ENCODE results near the gene MBTPS1.
"Not testable (repeated sequence)": the region's sequence is repeated elsewhere in the genome, so short reads cannot be mapped to it uniquely, and the experiment has no call there.

MBTPS1 gene

GRCh38 chr16:84136331-84137125 is 19.8 kb upstream of the MBTPS1 start:
- no peak for DNase-seq

- DNase-seq, result no peak
Observed at GRCh38 chr16:84132527-84133285, 16.0 kb upstream of the MBTPS1 start.

GRCh38 chr16:84131117-84131516 is 14.4 kb upstream of the MBTPS1 start:
- no peak for DNase-seq

GRCh38 chr16:84124257-84125073 is 7.7 kb upstream of the MBTPS1 start:
- no peak for DNase-seq

- no peak for DNase-seq
Observed at GRCh38 chr16:84121007-84121406, 4.3 kb upstream of the MBTPS1 start.

- no peak for DNase-seq
Observed at GRCh38 chr16:84120023-84120422, 3.3 kb upstream of the MBTPS1 start.

- no peak for DNase-seq
Observed at GRCh38 chr16:84119368-84119767, 2.6 kb upstream of the MBTPS1 start.

GRCh38 chr16:84118315-84118714 is 1.6 kb upstream of the MBTPS1 start:
- not testable (repeated sequence) for DNase-seq

GRCh38 chr16:84117494-84117843 is 727 bp upstream of the MBTPS1 start:
- peak in 1 of 2 experiments; percentile 7 for DNase-seq

GRCh38 chr16:84115919-84116719 is 623 bp downstream of the MBTPS1 start:
- DNase-seq, result peak in 1 of 2 experiments; percentile 26

GRCh38 chr16:84111949-84112348 is 4.8 kb downstream of the MBTPS1 start:
- DNase-seq, result not testable (repeated sequence)

GRCh38 chr16:84111525-84111924 is 5.2 kb downstream of the MBTPS1 start:
- DNase-seq, result no peak

- no peak for DNase-seq
Observed at GRCh38 chr16:84110527-84110926, 6.2 kb downstream of the MBTPS1 start.

GRCh38 chr16:84109598-84110335 is 7.0 kb downstream of the MBTPS1 start:
- DNase-seq, result no peak

- no peak for DNase-seq
Observed at GRCh38 chr16:84107921-84108320, 8.8 kb downstream of the MBTPS1 start.

- DNase-seq, result no peak
Observed at GRCh38 chr16:84105948-84106740, 10.6 kb downstream of the MBTPS1 start.

- DNase-seq, result no peak
Observed at GRCh38 chr16:84105301-84105815, 11.4 kb downstream of the MBTPS1 start.

- no peak for DNase-seq
Observed at GRCh38 chr16:84104231-84104630, 12.5 kb downstream of the MBTPS1 start.

GRCh38 chr16:84103678-84104077 is 13.1 kb downstream of the MBTPS1 start:
- no peak for DNase-seq

GRCh38 chr16:84098939-84099338 is 17.8 kb downstream of the MBTPS1 start:
- DNase-seq, result no peak
